CD14-positive monocyte (primary cell): Measurements from ENCODE around the gene TRAPPC3. TPM values are rescaled to one million over a fixed set of nuclear protein-coding genes. Genes with fewer than 3 reads are reported as not detected.

Source experiments
- DNase-seq, 3 donors: peaks; one replicate each; pipeline ENCODE4 v3.0.0-alpha.2; 2011 to 2022
- H2AFZ ChIP-seq: 2 replicates; pipeline ENCODE4 v1.6.0; 2012; ENCODE audit warnings: mild to moderate bottlenecking, low read depth, low read length, inconsistent platforms; ENCODE audit not compliant: insufficient read depth, poor library complexity, severe bottlenecking
- H3K27ac ChIP-seq, 2 donors: 1 replicate in 1 of 2; 2 replicates in 1 of 2; pipeline ENCODE4 v1.5.1; 2012 to 2013; ENCODE audit warnings: low read length in 2 of 2, control low read depth in 1 of 2, inconsistent platforms in 1 of 2, low read depth in 1 of 2, mild to moderate bottlenecking in 1 of 2
- H3K27me3 ChIP-seq, 2 donors: one replicate each; pipeline versions ENCODE4 v1.6.0 to v1.6.1; 2011 to 2013; ENCODE audit warnings: low read length in 2 of 2; ENCODE audit not compliant: control insufficient read depth in 2 of 2, insufficient read depth in 2 of 2
- H3K36me3 ChIP-seq, 2 donors: replicated peaks in 1 of 2; 1 replicate in 1 of 2; 2 replicates in 1 of 2; pipeline versions ENCODE4 v1.5.1 to v1.6.1; 2012 to 2013; ENCODE audit warnings: low read length in 2 of 2, control low read depth in 1 of 2, inconsistent platforms in 1 of 2, mild to moderate bottlenecking in 1 of 2; ENCODE audit not compliant: insufficient read depth in 2 of 2, control insufficient read depth in 1 of 2
- H3K4me1 ChIP-seq, 2 donors: 1 replicate in 1 of 2; 2 replicates in 1 of 2; pipeline versions ENCODE4 v1.5.1 to v1.6.1; 2012 to 2013; ENCODE audit warnings: low read length in 2 of 2, control low read depth in 1 of 2, inconsistent platforms in 1 of 2, mild to moderate bottlenecking in 1 of 2, moderate library complexity in 1 of 2; ENCODE audit not compliant: insufficient read depth in 2 of 2, control insufficient read depth in 1 of 2
- H3K4me2 ChIP-seq: replicated peaks from 2 replicates; pipeline ENCODE3; 2012; ENCODE audit warnings: low read length, moderate library complexity, mild to moderate bottlenecking; ENCODE audit not compliant: poor library complexity, severe bottlenecking; ENCODE audit errors: extremely low read depth
- H3K4me3 ChIP-seq, 3 experiments: fragments of 200-600 bp in 1 of 3; sonication (generic) in 1 of 3; replicated peaks in 1 of 3; 1 replicate in 2 of 3; 2 replicates in 1 of 3; pipeline ENCODE4 v1.5.1; 2011 to 2013; ENCODE audit warnings: low read length in 3 of 3, mild to moderate bottlenecking in 3 of 3, control low read depth in 2 of 3, low read depth in 2 of 3, inconsistent platforms in 1 of 3, moderate library complexity in 1 of 3
- H3K79me2 ChIP-seq: 2 replicates; pipeline ENCODE4 v1.6.0; 2012; ENCODE audit warnings: mild to moderate bottlenecking, control low read depth, inconsistent platforms, low read length, moderate library complexity; ENCODE audit not compliant: insufficient read depth
- H3K9ac ChIP-seq: 2 replicates; pipeline ENCODE4 v1.6.0; 2017; ENCODE audit warnings: low read length, mild to moderate bottlenecking; ENCODE audit not compliant: insufficient read depth, poor library complexity, severe bottlenecking
- H3K9me3 ChIP-seq, 2 donors: replicated peaks in 1 of 2; 1 replicate in 1 of 2; 2 replicates in 1 of 2; pipeline versions ENCODE4 v1.5.1 to v1.6.1; 2012 to 2013; ENCODE audit warnings: low read length in 2 of 2, control low read depth in 1 of 2; ENCODE audit not compliant: control insufficient read depth in 1 of 2, insufficient read depth in 1 of 2
- H4K20me1 ChIP-seq: 2 replicates; pipeline ENCODE4 v1.6.0; 2012; ENCODE audit warnings: mild to moderate bottlenecking, low read length, control low read depth, moderate library complexity; ENCODE audit not compliant: insufficient read depth
- H3K27ac Mint-ChIP-seq, 7 donors: one replicate each; pipeline ENCODE4 v1.8.0; 2020; ENCODE audit warnings: mild to moderate bottlenecking in 7 of 7, mixed read lengths in 7 of 7, moderate library complexity in 6 of 7, inconsistent platforms in 2 of 7
- H3K27me3 Mint-ChIP-seq, 3 donors: one replicate each; pipeline ENCODE4 v1.8.0; 2021 to 2022; ENCODE audit warnings: low read depth in 3 of 3, mild to moderate bottlenecking in 3 of 3, mixed read lengths in 3 of 3, moderate library complexity in 3 of 3, inconsistent platforms in 1 of 3
- H3K36me3 Mint-ChIP-seq, 2 donors: one replicate each; pipeline ENCODE4 v1.8.0; 2020; ENCODE audit warnings: mixed read lengths in 2 of 2, inconsistent platforms in 1 of 2, mild to moderate bottlenecking in 1 of 2
- H3K4me1 Mint-ChIP-seq: one replicate; pipeline ENCODE4 v1.8.0; 2020; ENCODE audit warnings: mild to moderate bottlenecking, mixed read lengths
- H3K4me3 Mint-ChIP-seq, 2 donors: one replicate each; pipeline ENCODE4 v1.8.0; 2020; ENCODE audit warnings: mild to moderate bottlenecking in 2 of 2, mixed read lengths in 2 of 2, moderate library complexity in 1 of 2
- H3K9me3 Mint-ChIP-seq, 7 donors: one replicate each; pipeline ENCODE4 v1.8.0; 2020 to 2022; ENCODE audit warnings: mixed read lengths in 7 of 7, mild to moderate bottlenecking in 6 of 7, moderate library complexity in 6 of 7, inconsistent platforms in 2 of 7
- CTCF ChIP-seq: fragments of 200-600 bp; IDR thresholded peaks from one replicate; pipeline ENCODE4 v1.8.0; 2022; ENCODE audit warnings: antibody characterized with exemption, mild to moderate bottlenecking
- WGBS: methylation state at CpG from one replicate; pipeline ENCODE4 v1.1.5; 2013; ENCODE audit warnings: missing lambda C conversion rate; ENCODE audit not compliant: insufficient coverage; 5-methylcytosine and 5-hydroxymethylcytosine counted together
- intact Hi-C, 2 donors: fragments of 100-400 bp; cut with micrococcal nuclease; formaldehyde crosslinking; loops; one replicate each; pipeline versions ENCODE4 v1.15.0 to v1.15.1; 2023
- polyA plus RNA-seq, 3 donors: library from polyadenylated mRNA; depleted of rRNA in 1 of 3; unstranded in 2 of 3; stranded (reverse) in 1 of 3; fragments of 300-500 nt in 2 of 3; fragments of >200 nt in 1 of 3; fragmentation: Illumina TruSeq in 2 of 3; gene quantifications; 1 replicate in 2 of 3; 2 replicates in 1 of 3; pipeline ENCODE4 v1.2.3, GENCODE V29; 2012 to 2021

TRAPPC3 gene
- polyA plus RNA-seq, 3 donors: 61.1 to 136 (median 125) TPM

- Mint-ChIP-seq H3K4me3 (no peak overlapping the region), H3K4me1 (peaks cover 5% of the 10 kb centered on the region), H3K27ac (peak overlapping the region in 1 of 7 donors; percentile 26), H3K27me3 (peaks cover 3 to 6% (median 6%) of the 10 kb centered on the region in 3 donors), H3K36me3 (peaks cover 8 to 29% of the 10 kb centered on the region in 2 donors), H3K9me3 (peaks cover 0 to 4% (median 0%) of the 10 kb centered on the region in 7 donors)
- no peaks in the 10 kb centered on the region for H3K36me3 ChIP-seq
- no peak for TF ChIP-seq CTCF
- no peak for DNase-seq
- no peaks in the 10 kb centered on the region for H3K79me2 ChIP-seq
- no peaks in the 10 kb centered on the region for H4K20me1 ChIP-seq
- no peaks in the 10 kb centered on the region for H3K27me3 ChIP-seq
- no peaks in the 10 kb centered on the region for H3K4me1 ChIP-seq
- no peak overlapping the region for H3K4me2 ChIP-seq
- intact Hi-C loops: no loop called here
- no peak overlapping the region for H2AFZ ChIP-seq
- H3K27ac ChIP-seq: no peak overlapping the region
- H3K4me3 ChIP-seq: no peak overlapping the region
- H3K9ac ChIP-seq: no peak overlapping the region
- WGBS: 38% methylated on average over 1 of the region's 5 CpGs
- no peaks in the 10 kb centered on the region for H3K9me3 ChIP-seq
These were observed 43.0 kb downstream of the TRAPPC3 start for GRCh38 chr1:36106269-36106668.

GRCh38 chr1:36101546-36101945 lies 47.7 kb downstream of the TRAPPC3 start:
- peaks cover 4 to 10% of the 10 kb centered on the region in 2 donors for H3K36me3 ChIP-seq
- H3K4me1 Mint-ChIP-seq: peaks cover 13% of the 10 kb centered on the region
- no peak overlapping the region for H3K9ac ChIP-seq
- H3K4me1 ChIP-seq: peaks cover 4 to 9% of the 10 kb centered on the region in 2 donors
- H3K36me3 Mint-ChIP-seq: peaks cover 4 to 20% of the 10 kb centered on the region in 2 donors
- TF ChIP-seq CTCF: no peak
- H3K27me3 Mint-ChIP-seq: peaks cover 1 to 11% (median 2%) of the 10 kb centered on the region in 3 donors
- intact Hi-C loops: loop anchor here in 1 of 2 donors (2.0 kb wide), 2 partner anchors 33 to 185 kb away; no protein-coding TSS in a partner anchor
- no peak overlapping the region for H3K4me2 ChIP-seq
- no peak overlapping the region for H3K4me3 ChIP-seq
- H3K79me2 ChIP-seq: no peaks in the 10 kb centered on the region
- H3K4me3 Mint-ChIP-seq: no peak overlapping the region
- H3K9me3 ChIP-seq: no peaks in the 10 kb centered on the region
- no peak overlapping the region for H3K27ac ChIP-seq
- H3K27ac Mint-ChIP-seq: no peak overlapping the region
- H2AFZ ChIP-seq: no peak overlapping the region
- H3K27me3 ChIP-seq: no peaks in the 10 kb centered on the region
- DNase-seq: no peak
- no peaks in the 10 kb centered on the region for H4K20me1 ChIP-seq
- H3K9me3 Mint-ChIP-seq: peaks cover 0 to 4% (median 0%) of the 10 kb centered on the region in 7 donors
- WGBS: 80% methylated on average over 1 of the region's 5 CpGs
